CD4-positive, CD25-positive, alpha-beta regulatory T cell (primary cell): ENCODE measurements around the gene YARS2. TPM values are rescaled to one million over a fixed set of nuclear protein-coding genes. Genes with fewer than 3 reads are reported as not detected.

ENCODE experiments used
- ATAC-seq, 2 donors: fragments of 150-1000 bp; cut with Tn5 transposase; one replicate each; pipeline ENCODE4 v1.10.0; 2021; ENCODE audit warnings: low read depth in 2 of 2, moderate number of reproducible peaks in 2 of 2, moderate library complexity in 1 of 2
- DNase-seq, 3 donors: peaks; one replicate each; pipeline versions ENCODE4 v3.0.0 to v3.0.0-alpha.2; 2012 to 2022; ENCODE audit warnings: mixed read lengths in 1 of 3
- H3K27ac ChIP-seq: one replicate; pipeline ENCODE4 v1.7.0; 2013; ENCODE audit warnings: mild to moderate bottlenecking, low read length; ENCODE audit not compliant: insufficient read depth, poor library complexity, severe bottlenecking
- H3K27me3 ChIP-seq: one replicate; pipeline ENCODE4 v1.7.0; 2013; ENCODE audit warnings: low read length; ENCODE audit not compliant: control insufficient read depth, insufficient read depth
- H3K36me3 ChIP-seq: one replicate; pipeline ENCODE4 v1.7.0; 2013; ENCODE audit warnings: mild to moderate bottlenecking, low read length, moderate library complexity; ENCODE audit not compliant: control insufficient read depth, insufficient read depth
- H3K4me1 ChIP-seq: 2 replicates; pipeline ENCODE4 v1.7.0; 2013; ENCODE audit warnings: mild to moderate bottlenecking, low read length; ENCODE audit not compliant: insufficient read depth, control insufficient read depth, poor library complexity, severe bottlenecking
- H3K4me3 ChIP-seq: one replicate; pipeline ENCODE4 v1.7.0; 2013; ENCODE audit warnings: low read depth, mild to moderate bottlenecking, low read length, moderate library complexity
- H3K9me3 ChIP-seq, 2 experiments: 1 replicate in 1 of 2; 2 replicates in 1 of 2; pipeline ENCODE4 v1.7.0; 2013; ENCODE audit warnings: low read length in 2 of 2, mild to moderate bottlenecking in 1 of 2, moderate library complexity in 1 of 2; ENCODE audit not compliant: control insufficient read depth in 2 of 2
- H3K27ac Mint-ChIP-seq, 3 donors: one replicate each; pipeline ENCODE4 v1.8.0; 2020 to 2022; ENCODE audit warnings: mild to moderate bottlenecking in 3 of 3, mixed read lengths in 3 of 3, moderate library complexity in 2 of 3
- H3K27me3 Mint-ChIP-seq: one replicate; pipeline ENCODE4 v1.8.0; 2022; ENCODE audit warnings: mild to moderate bottlenecking, mixed read lengths
- H3K36me3 Mint-ChIP-seq: one replicate; pipeline ENCODE4 v1.8.0; 2020; ENCODE audit warnings: mixed read lengths
- H3K4me1 Mint-ChIP-seq, 4 donors: one replicate each; pipeline ENCODE4 v1.8.0; 2020 to 2022; ENCODE audit warnings: mixed read lengths in 4 of 4, mild to moderate bottlenecking in 1 of 4
- H3K4me3 Mint-ChIP-seq, 4 donors: one replicate each; pipeline ENCODE4 v1.8.0; 2020 to 2022; ENCODE audit warnings: mild to moderate bottlenecking in 4 of 4, mixed read lengths in 4 of 4, moderate library complexity in 3 of 4
- H3K9me3 Mint-ChIP-seq, 7 donors: one replicate each; pipeline ENCODE4 v1.8.0; 2020 to 2022; ENCODE audit warnings: mixed read lengths in 7 of 7, mild to moderate bottlenecking in 3 of 7, moderate library complexity in 2 of 7
- polyA plus RNA-seq, 4 donors: library from polyadenylated mRNA; unstranded; fragments of 300-500 nt; fragmentation: Illumina TruSeq; gene quantifications; one replicate each; pipeline ENCODE4 v1.2.3, GENCODE V29; 2021
- total RNA-seq: library from RNA; stranded (reverse); gene quantifications from one replicate; pipeline ENCODE4 v1.2.3, GENCODE V29; 2022

The YARS2 gene
- total RNA-seq (15.9 TPM), polyA plus RNA-seq (10 to 100 TPM; 16.2 to 20.6 (median 17.8) TPM)

DNA sequence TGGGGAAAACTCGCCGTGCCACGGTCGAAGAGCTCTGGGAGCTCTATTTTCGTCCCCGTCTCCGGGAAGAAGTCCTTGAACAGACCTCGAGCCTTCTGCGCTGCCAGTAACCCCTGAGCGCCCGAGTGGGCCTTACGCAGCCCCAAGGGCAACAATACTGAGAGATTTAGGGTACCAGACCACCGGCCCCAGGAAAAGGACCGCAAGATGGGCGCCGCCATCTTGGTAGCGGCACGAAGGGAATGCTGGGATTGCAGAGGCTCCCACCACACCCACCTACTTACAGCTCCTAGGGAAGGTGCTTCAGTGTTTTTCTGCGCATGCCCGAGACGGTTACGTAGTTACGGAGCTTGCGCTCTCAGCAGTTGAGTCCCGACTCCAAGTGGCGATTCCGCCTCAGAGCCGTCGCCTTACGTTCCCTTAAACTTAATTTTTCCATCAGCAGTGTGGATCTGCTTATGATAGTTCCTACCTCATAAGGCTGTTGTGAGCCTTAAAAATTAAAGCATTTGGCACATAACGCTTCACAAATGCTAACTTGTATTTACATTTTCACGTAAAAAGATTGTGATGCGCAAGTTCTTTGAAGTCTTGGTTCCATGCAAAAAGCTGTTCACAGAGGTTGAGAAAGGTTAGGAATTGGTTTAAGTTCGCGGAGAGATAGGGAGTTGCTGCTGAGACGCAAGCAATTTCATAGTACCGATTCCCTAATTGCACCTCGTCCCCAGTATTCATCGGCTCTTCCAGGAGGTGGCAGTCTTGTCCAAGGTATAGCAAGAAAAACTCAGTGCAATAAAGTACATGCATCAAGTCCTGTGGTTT lies at the start of gene YARS2:
TSS of gene YARS2 (minus strand) at position 244 of the 822 bp plus-strand sequence. CDS start at position 221, 23 bp downstream.
- Mint-ChIP-seq H3K27me3 (no peaks in the 10 kb centered on the region), H3K4me1 (peaks cover 0 to 27% (median 19%) of the 10 kb centered on the region in 4 donors), H3K4me3 (peak within 1 kb of the TSS; percentile 87 to 95 (median 90)), H3K27ac (peak within 1 kb of the TSS; percentile 87 to 97 (median 95)), H3K36me3 (peaks cover 12% of the 10 kb centered on the region), H3K9me3 (no peaks in the 10 kb centered on the region)
- Histone ChIP-seq H3K27ac (peak within 1 kb of the TSS; percentile 81), H3K9me3 (no peaks in the 10 kb centered on the region), H3K4me1 (peaks cover 20% of the 10 kb centered on the region), H3K36me3 (peaks cover 28% of the 10 kb centered on the region), H3K27me3 (no peaks in the 10 kb centered on the region), H3K4me3 (peak within 1 kb of the TSS; percentile 94)
- DNase-seq (peak; percentile 83 to 96 (median 83)), ATAC-seq (peak; percentile 84 to 86)

DNA sequence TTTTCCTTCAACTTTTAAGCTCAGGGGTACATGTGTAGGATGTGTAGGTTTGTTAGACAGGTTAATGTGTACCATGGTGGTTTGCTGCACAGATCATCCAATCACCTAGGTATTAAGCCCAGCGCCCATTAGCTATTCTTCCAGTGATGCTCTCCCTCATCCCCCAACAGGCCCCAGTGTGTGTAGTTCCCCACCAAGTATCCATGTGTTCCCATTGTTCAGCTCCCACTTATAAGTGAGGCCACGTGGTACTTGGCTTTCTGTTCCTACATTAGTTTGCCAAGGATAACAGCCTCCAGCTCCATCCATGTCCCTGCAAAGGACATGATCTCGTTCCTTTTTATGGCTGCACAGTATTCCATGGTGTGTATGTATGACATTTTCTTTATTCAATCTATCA lies 48.6 kb upstream of the YARS2 start:
- Histone ChIP-seq H3K4me1 (no peaks in the 10 kb centered on the region), H3K4me3 (no peak overlapping the region), H3K27me3 (no peaks in the 10 kb centered on the region), H3K27ac (no peak overlapping the region), H3K9me3 (peaks cover 0 to 2% of the 10 kb centered on the region in 2 experiments), H3K36me3 (no peaks in the 10 kb centered on the region)
- no peaks in the 10 kb centered on the region for H3K36me3 Mint-ChIP-seq
- no peaks in the 10 kb centered on the region for H3K4me1 Mint-ChIP-seq
- no peak overlapping the region for H3K27ac Mint-ChIP-seq
- H3K9me3 Mint-ChIP-seq = peaks cover 0 to 12% (median 5%) of the 10 kb centered on the region in 7 donors
- ATAC-seq = no peak
- DNase-seq = no peak
- peaks cover 4% of the 10 kb centered on the region for H3K27me3 Mint-ChIP-seq
- no peak overlapping the region for H3K4me3 Mint-ChIP-seq

DNA sequence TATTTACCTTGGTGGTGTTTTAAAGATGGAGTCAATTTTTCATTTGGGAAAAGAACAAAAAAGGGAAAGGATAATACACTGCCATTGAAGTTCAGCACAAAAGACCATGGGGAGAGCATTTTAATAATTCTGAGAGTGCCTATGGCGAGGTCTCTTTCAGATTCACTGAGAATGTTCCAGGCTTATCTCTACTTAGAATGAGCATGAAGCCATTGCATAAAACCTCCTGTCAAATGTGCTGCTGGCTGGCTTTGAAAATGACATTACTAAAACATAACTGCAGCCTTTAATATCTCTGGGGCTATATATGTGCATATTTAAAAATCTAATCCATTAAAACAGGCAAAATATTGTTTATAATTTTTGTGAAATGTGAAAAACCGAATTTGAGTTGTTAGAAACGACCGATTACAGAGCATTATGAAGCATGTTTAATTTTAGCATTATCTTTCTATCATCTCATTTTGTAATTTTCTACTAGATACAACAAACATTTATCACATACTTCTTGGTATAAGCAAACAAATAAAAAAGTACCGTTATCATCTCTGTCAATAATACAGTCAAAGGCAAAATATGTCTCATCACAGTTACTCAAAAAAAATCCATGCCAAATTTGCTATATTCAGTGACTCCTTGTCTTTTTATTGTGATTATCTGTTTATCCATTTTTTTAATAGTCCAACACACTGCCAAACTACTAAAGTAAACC lies 45.7 kb upstream of the YARS2 start:
- DNase-seq (no peak), ATAC-seq (no peak)
- peaks cover 0 to 5% (median 0%) of the 10 kb centered on the region in 7 donors for H3K9me3 Mint-ChIP-seq
- no peaks in the 10 kb centered on the region for H3K36me3 Mint-ChIP-seq
- Histone ChIP-seq H3K36me3 (no peaks in the 10 kb centered on the region), H3K9me3 (no peaks in the 10 kb centered on the region), H3K4me3 (no peak overlapping the region), H3K27me3 (no peaks in the 10 kb centered on the region), H3K27ac (no peak overlapping the region), H3K4me1 (no peaks in the 10 kb centered on the region)
- no peak overlapping the region for H3K27ac Mint-ChIP-seq
- no peak overlapping the region for H3K4me3 Mint-ChIP-seq
- H3K4me1 Mint-ChIP-seq = no peaks in the 10 kb centered on the region
- H3K27me3 Mint-ChIP-seq = peaks cover 4% of the 10 kb centered on the region

DNA sequence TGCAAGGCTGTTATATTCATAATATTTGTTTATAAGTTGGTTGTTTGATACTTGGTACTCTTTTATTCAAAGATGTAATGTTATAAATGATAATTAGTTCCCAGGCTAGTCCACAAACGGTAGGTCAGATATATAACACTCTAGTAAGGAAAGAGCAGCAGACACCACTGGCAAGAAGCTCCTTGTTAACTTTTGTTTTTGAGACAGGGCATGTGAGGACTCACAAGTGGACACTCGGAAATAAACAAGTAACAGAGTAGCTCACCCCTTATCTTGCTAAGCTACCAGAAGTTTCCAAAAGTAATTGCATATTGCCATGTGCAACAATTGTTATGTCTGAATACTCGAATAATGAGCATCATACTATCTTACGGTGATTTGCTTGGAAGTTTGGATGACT lies 38.6 kb upstream of the YARS2 start:
- DNase-seq = no peak
- Histone ChIP-seq H3K27me3 (no peaks in the 10 kb centered on the region), H3K4me1 (no peaks in the 10 kb centered on the region), H3K36me3 (no peaks in the 10 kb centered on the region), H3K9me3 (no peaks in the 10 kb centered on the region), H3K4me3 (no peak overlapping the region), H3K27ac (no peak overlapping the region)
- H3K4me1 Mint-ChIP-seq = no peaks in the 10 kb centered on the region
- H3K27me3 Mint-ChIP-seq = no peaks in the 10 kb centered on the region
- H3K4me3 Mint-ChIP-seq = no peak overlapping the region
- no peaks in the 10 kb centered on the region for H3K9me3 Mint-ChIP-seq
- H3K36me3 Mint-ChIP-seq = no peaks in the 10 kb centered on the region
- H3K27ac Mint-ChIP-seq = no peak overlapping the region
- ATAC-seq = no peak

DNA sequence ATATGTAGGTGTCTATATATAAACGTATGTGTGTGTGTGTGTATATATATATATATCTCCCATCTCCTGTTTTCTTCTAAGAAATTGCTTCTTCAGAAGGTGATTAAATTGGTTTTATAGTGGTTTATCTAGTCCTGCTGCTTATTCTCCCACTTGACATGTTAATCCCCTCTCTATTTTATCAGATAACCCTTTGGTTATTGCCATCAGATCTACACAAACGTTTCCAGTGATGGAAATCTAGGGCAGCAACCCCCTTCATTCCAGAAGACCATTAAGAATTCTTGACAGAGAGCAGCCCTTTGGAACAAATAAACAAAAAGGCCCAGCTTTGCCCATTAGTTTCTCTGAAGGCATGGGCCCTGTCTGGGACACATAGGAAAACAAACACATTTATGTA lies 34.2 kb upstream of the YARS2 start:
- H3K27me3 Mint-ChIP-seq = no peaks in the 10 kb centered on the region
- H3K36me3 ChIP-seq = no peaks in the 10 kb centered on the region
- H3K4me3 Mint-ChIP-seq = no peak overlapping the region
- no peak overlapping the region for H3K27ac ChIP-seq
- no peaks in the 10 kb centered on the region for H3K4me1 ChIP-seq
- no peak overlapping the region for H3K4me3 ChIP-seq
- no peaks in the 10 kb centered on the region for H3K36me3 Mint-ChIP-seq
- no peak overlapping the region for H3K27ac Mint-ChIP-seq
- H3K27me3 ChIP-seq = no peaks in the 10 kb centered on the region
- H3K9me3 Mint-ChIP-seq = peaks cover 0 to 1% (median 0%) of the 10 kb centered on the region in 7 donors
- H3K4me1 Mint-ChIP-seq = no peaks in the 10 kb centered on the region
- DNase-seq = no peak
- ATAC-seq = no peak
- H3K9me3 ChIP-seq = no peaks in the 10 kb centered on the region

DNA sequence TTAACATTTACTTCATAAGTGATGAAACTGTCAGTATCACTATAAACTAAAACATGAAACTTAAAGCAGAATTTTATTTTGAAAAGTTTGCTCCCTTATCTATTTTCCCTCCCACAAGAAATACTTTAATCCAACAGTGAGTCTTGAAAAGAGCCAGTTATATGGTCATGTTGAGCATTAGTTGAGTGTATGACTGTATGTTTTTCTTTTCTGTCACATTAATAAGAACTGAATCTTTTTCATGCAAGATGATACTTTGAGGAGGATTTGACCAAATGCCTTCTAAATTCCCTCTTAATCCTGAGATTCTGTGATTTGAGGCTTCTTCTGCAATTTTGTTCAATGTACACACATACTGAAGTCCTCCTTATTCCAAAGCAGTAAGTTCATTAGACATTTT lies 33.7 kb upstream of the YARS2 start:
- H3K4me3 ChIP-seq = no peak overlapping the region
- no peaks in the 10 kb centered on the region for H3K36me3 ChIP-seq
- H3K4me3 Mint-ChIP-seq = no peak overlapping the region
- no peak overlapping the region for H3K27ac ChIP-seq
- ATAC-seq (no peak), DNase-seq (no peak)
- no peaks in the 10 kb centered on the region for H3K27me3 Mint-ChIP-seq
- peaks cover 0 to 1% (median 0%) of the 10 kb centered on the region in 7 donors for H3K9me3 Mint-ChIP-seq
- no peaks in the 10 kb centered on the region for H3K36me3 Mint-ChIP-seq
- H3K4me1 ChIP-seq = no peaks in the 10 kb centered on the region
- no peak overlapping the region for H3K27ac Mint-ChIP-seq
- H3K27me3 ChIP-seq = no peaks in the 10 kb centered on the region
- no peaks in the 10 kb centered on the region for H3K9me3 ChIP-seq
- H3K4me1 Mint-ChIP-seq = no peaks in the 10 kb centered on the region

DNA sequence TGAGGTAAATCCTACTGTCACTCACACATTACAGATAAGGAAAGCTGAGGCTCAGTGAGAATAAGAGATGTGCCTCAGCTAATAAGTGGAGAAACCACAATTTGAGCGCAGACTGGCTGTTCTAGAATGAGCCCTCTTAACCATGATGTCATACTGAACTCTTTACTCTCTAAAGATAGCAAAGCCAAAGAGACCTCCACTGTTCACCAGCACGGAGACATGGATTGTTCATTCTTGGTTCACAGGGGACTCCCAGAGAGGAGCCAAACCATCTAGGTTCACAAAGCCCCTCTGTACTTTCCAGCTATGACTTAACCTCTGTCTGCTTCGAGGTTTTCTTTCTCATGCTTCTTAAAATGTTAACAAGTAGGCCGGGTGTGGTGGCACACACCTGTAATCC lies 32.7 kb upstream of the YARS2 start:
- H3K4me3 Mint-ChIP-seq = no peak overlapping the region
- H3K9me3 Mint-ChIP-seq = peaks cover 0 to 1% (median 0%) of the 10 kb centered on the region in 7 donors
- H3K36me3 Mint-ChIP-seq = no peaks in the 10 kb centered on the region
- H3K27me3 ChIP-seq = no peaks in the 10 kb centered on the region
- H3K4me1 Mint-ChIP-seq = no peaks in the 10 kb centered on the region
- H3K27me3 Mint-ChIP-seq = no peaks in the 10 kb centered on the region
- DNase-seq (no peak), ATAC-seq (no peak)
- no peaks in the 10 kb centered on the region for H3K4me1 ChIP-seq
- no peak overlapping the region for H3K27ac Mint-ChIP-seq
- no peak overlapping the region for H3K27ac ChIP-seq
- no peak overlapping the region for H3K4me3 ChIP-seq
- no peaks in the 10 kb centered on the region for H3K36me3 ChIP-seq
- H3K9me3 ChIP-seq = no peaks in the 10 kb centered on the region
